GM18520 (cell line): ENCODE data around the gene PECR.
"Not testable (repeated sequence)": the region's sequence is repeated elsewhere in the genome, so short reads cannot be mapped to it uniquely, and the experiment has no call there.

Source experiments
- ATAC-seq: cut with Tn5 transposase; IDR thresholded peaks from one replicate; pipeline ENCODE4 v1.9.1; 2021; ENCODE audit not compliant: unreplicated experiment

Gene PECR

DNA sequence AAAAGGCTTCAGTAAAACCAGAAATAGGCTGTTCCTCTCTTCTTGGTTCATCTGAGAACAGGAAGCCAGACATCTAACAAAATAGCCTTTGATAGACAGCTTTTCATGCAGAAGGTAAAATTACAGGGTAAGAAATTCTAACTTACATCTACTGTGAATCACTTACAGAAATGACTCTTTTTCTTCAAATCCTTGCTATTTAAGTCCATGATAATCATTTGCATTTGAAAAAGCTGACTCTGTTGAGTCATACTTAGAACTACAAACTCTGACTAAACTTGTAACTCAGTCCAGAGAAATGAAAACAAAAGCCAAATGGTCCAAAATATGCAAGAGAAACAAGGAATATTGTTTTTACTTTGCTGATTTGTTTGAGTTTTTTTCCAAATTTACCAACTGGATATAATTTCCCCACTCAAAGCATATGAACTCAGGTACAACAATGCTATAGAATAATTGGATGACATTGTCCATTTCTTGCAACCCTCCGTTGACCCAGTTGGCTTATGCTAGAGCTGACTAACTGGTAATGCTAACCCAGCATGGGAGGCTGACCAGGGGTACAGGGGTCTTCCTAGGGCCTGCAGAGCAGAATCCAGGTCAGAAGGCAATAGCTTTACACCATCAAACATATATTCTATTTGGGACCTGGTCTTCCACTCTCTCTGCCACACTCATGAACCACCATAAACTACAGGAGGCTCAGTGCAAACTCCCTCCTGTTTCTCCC, 49.5 kb downstream of the PECR start:
- ATAC-seq: peak; percentile 70

GRCh38 chr2:216030216-216030615, 51.4 kb downstream of the PECR start:
- no peak for ATAC-seq

GRCh38 chr2:216029416-216030129, 52.0 kb downstream of the PECR start:
- ATAC-seq: no peak

- ATAC-seq: no peak
Observed at GRCh38 chr2:216024779-216025336, 56.8 kb downstream of the PECR start.

GRCh38 chr2:216023055-216023648, 58.5 kb downstream of the PECR start:
- peak; percentile 72 for ATAC-seq

GRCh38 chr2:216021768-216022565, 59.6 kb downstream of the PECR start:
- no peak for ATAC-seq

- no peak for ATAC-seq
Observed at GRCh38 chr2:216018709-216019108, 62.9 kb downstream of the PECR start.

DNA sequence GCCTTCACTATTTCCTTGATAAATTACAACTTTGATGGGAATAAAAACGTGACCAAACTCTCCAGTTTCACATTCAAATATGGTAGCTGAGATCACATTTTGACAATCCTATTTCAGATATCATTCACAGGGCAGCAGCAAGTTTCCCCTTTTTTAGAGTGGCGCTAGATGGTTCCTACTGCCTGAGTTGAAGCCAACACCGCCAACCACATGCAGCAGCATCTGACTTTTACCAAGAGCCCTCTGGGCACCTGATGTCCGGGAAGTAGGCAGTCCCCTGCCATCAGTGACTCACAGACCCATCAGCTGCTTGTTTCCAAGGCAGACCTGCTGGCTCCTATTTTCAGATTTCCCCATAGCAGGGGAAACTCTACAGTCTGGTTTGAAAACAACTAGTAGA, 64.2 kb downstream of the PECR start:
- ATAC-seq: peak; percentile 45

- no peak for ATAC-seq
Observed at GRCh38 chr2:216016581-216016980, 65.0 kb downstream of the PECR start.

GRCh38 chr2:216015722-216016464, 65.7 kb downstream of the PECR start:
- peak; percentile 76 for ATAC-seq

- no peak for ATAC-seq
Observed at GRCh38 chr2:216014986-216015385, 66.6 kb downstream of the PECR start.

DNA sequence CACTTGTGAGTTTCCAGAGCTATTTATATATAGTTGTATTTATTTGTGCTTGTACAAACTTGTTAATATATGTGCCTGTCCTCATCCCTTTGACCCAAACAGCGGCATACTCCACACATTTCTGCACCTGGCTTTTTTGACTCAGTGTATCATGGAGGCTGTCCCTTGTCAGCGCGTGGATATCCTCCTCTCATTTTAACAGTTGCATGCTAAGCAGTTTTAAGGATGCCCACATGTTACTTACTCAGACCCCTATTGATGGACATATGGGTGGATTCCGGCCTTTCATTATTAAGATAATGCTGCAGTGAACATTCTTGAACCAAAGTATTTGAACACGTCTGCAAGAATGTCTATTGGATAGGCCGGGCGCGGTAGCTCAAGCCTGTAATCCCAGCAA, 67.6 kb downstream of the PECR start:
- no peak for ATAC-seq

DNA sequence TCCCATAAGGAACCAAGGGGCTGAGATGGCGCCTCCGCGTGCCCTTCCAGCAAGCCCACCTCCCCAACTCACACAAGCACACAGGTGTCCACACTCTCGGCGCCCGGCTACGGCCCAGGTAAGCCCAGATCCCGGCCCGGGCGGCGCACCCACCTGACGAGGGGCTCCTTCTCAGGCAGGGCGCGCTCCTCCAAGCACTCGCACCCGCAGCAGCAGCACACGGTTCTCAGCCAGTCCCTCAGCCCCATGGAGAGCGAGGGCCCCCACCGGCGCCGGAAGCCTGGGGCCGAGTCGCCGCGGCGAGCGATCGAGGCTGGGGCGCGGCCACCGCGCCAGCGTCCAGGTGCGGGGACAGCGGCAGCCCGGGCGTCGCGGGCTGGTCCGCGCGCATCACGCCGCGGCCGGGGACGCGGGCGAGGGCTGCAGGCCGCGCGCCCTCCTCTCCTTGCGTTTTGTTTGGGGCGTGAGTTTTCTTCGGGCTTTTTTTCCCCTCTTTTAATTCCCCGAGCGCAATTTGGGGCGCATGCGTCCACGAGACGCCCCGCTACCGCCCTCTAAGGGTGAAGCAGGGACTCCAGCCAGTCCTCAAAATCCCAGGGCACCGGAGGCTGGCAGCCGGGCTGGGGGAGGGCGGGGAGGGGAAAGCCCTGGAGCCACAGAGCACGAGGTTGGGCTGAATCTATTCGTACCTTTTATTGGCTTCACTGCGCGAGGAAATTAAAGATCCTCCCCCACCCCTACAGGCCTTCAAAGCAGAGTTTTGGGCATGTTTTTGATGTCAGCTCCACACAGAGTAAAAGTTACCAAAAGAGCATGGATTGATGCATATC, 68.3 kb downstream of the PECR start, which contains the start of gene MREG:
TSS of gene MREG (minus strand) at position 472 of the 830 bp plus-strand sequence. CDS start at position 248, 224 bp downstream.
- peak; percentile 22 for ATAC-seq

GRCh38 chr2:216012830-216013079, 68.9 kb downstream of the PECR start:
- no peak for ATAC-seq

DNA sequence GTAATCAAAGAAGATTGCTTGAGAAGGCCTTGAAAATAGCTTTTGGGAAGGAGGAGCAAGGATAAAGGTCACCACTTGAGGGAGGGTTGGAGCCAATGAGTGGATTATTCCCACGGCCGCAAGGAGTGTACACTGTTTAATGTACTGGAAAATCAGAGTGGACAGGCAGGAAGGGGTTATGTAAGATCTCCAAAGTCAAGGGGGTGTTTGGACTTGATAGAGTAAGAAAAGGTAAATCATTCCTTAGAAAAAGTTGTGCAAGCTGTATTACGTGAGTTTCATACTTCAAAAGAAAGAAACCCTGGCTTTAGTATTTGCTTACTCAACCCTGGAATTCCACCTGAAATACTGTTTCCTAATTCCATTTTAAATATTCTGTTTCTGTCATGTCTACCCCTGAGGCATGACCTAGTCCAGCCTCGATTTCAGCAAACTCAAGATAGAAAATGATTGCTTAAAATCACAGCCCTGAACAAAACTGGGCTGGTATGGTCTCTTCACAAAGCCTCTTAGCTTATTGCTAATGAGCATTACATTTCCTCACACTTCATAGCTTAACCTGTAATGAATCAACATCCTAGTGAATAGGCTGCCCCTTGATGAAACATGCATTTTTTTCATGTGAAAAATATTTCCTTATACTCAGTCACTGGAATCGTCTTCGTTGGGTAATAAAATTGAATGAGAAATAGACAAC, 69.3 kb downstream of the PECR start:
- ATAC-seq: no peak

DNA sequence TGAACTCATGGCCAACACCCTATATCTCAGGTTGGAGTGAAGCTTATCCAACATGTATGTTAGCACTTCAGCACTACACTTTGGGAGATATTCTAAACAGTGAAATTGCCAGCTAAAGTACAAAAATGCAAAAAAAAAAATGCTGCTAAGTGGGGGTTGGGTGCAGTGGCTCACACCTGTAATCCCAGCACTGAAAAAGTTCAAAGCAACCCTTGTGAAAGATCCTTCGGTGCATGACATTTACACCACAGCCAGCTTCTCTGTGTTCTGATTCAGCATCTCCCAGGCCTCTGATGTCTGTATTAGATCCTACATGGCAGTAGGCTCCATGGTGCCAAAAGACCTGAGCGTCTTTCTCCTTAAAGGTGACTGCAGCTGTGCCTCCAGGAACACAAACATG, 72.4 kb downstream of the PECR start:
- ATAC-seq: not testable (repeated sequence)

DNA sequence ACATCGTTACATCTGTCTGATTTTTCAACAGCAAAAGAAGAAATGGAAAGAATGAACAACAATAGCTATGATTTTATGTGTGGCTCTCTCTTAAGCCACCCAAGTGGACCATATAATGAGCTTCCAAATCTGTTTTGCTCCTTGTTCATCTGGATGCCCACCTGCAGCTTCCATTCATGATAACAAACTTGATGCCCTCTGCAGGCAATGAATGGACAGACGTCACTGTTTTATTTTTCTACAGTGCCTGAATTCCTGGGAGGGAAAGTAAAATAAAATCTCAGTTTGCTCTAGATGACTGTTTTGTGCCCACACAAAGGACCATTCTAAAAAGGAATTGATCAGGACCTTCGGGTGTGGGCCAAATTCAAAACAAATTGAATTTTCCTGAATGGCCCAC, 73.2 kb downstream of the PECR start:
- ATAC-seq: no peak

- ATAC-seq: peak; percentile 35
Observed at GRCh38 chr2:216006164-216006663, 75.4 kb downstream of the PECR start.
